MCF 10A (cell line): ENCODE measurements around the gene MKNK1. TPM values are rescaled to one million over a fixed set of nuclear protein-coding genes. Genes with fewer than 3 reads are reported as not detected.

Source experiments
- BruUV-seq: library from RNA; stranded (reverse); fragments of 400-500 nt; replicated peaks from 2 replicates; lab custom pipeline; 2021; lab: Mats Ljungman, UMichigan
- CTCF ChIA-PET: fragments of 300-600 bp; sonication (Branson Sonifier 250); formaldehyde crosslinking; extraction: SDS; loops from one replicate; lab custom pipeline; 2021; ENCODE audit warnings: antibody characterized with exemption, inconsistent platforms; lab: Yijun Ruan, JAX
- POLR2A ChIA-PET: fragments of 300-600, 350-650 bp; sonication (Branson Sonifier 250); formaldehyde crosslinking; extraction: SDS; loops from one replicate; lab custom pipeline; 2020; ENCODE audit warnings: antibody characterized with exemption, inconsistent platforms; lab: Yijun Ruan, JAX
- DNase-seq: peaks from one replicate; pipeline ENCODE4 v3.0.0-alpha.2; 2018; ENCODE audit not compliant: unreplicated experiment
- H3K27ac Mint-ChIP-seq: one replicate; pipeline ENCODE4 v1.8.0; 2022; ENCODE audit warnings: mild to moderate bottlenecking, low read depth, mixed read lengths; ENCODE audit not compliant: unreplicated experiment
- H3K27me3 Mint-ChIP-seq: one replicate; pipeline ENCODE4 v1.8.0; 2022; ENCODE audit warnings: mixed read lengths; ENCODE audit not compliant: insufficient read depth, unreplicated experiment
- H3K36me3 Mint-ChIP-seq: one replicate; pipeline ENCODE4 v1.8.0; 2022; ENCODE audit warnings: mild to moderate bottlenecking, moderate library complexity, mixed read lengths; ENCODE audit not compliant: insufficient read depth, unreplicated experiment
- H3K4me1 Mint-ChIP-seq: one replicate; pipeline ENCODE4 v1.8.0; 2022; ENCODE audit warnings: mixed read lengths; ENCODE audit not compliant: insufficient read depth, unreplicated experiment
- H3K4me3 Mint-ChIP-seq: one replicate; pipeline ENCODE4 v1.8.0; 2022; ENCODE audit warnings: mild to moderate bottlenecking, moderate library complexity, mixed read lengths; ENCODE audit not compliant: unreplicated experiment
- H3K9me3 Mint-ChIP-seq: one replicate; pipeline ENCODE4 v1.8.0; 2022; ENCODE audit warnings: mixed read lengths; ENCODE audit not compliant: unreplicated experiment
- intact Hi-C: fragments of 100-400 bp; cut with micrococcal nuclease; formaldehyde crosslinking; loops from 2 replicates; pipeline ENCODE4 v1.14.1; 2022
- total RNA-seq: library from RNA; stranded (reverse); gene quantifications from 2 replicates; pipeline ENCODE4 v1.2.3, GENCODE V29; 2022
- TF ChIP-seq, protein P1 (sequence below): fragments of 200-600 bp; IDR thresholded peaks from one replicate; pipeline ENCODE4 v1.8.0; 2022; ENCODE audit warnings: antibody characterized with exemption, mild to moderate bottlenecking; ENCODE audit not compliant: unreplicated experiment

MKNK1 gene
- total RNA-seq, 1 experiment from 2014 or later, result 25.6 TPM

- Mint-ChIP-seq H3K4me1 (peaks cover 35% of the 10 kb centered on the region), H3K27ac (no peak overlapping the region), H3K36me3 (no peaks in the 10 kb centered on the region), H3K9me3 (no peaks in the 10 kb centered on the region), H3K4me3 (no peak overlapping the region), H3K27me3 (peaks cover 14% of the 10 kb centered on the region)
- DNase-seq, result no peak
- no TSS peak for BruUV-seq
- ChIA-PET CTCF (interaction anchor here (0.6 to 6.6 kb wide), 9 partner anchors 14 to 117 kb away, joined by 3 to 223 read pairs (median 8); a partner anchor contains a TSS), POLR2A (interaction anchor here (1.6 kb wide), 1 partner anchor 46 kb away, joined by 4 read pairs; no protein-coding TSS in a partner anchor)
- intact Hi-C loops, result no loop called here
- TF ChIP-seq, protein P1, sequence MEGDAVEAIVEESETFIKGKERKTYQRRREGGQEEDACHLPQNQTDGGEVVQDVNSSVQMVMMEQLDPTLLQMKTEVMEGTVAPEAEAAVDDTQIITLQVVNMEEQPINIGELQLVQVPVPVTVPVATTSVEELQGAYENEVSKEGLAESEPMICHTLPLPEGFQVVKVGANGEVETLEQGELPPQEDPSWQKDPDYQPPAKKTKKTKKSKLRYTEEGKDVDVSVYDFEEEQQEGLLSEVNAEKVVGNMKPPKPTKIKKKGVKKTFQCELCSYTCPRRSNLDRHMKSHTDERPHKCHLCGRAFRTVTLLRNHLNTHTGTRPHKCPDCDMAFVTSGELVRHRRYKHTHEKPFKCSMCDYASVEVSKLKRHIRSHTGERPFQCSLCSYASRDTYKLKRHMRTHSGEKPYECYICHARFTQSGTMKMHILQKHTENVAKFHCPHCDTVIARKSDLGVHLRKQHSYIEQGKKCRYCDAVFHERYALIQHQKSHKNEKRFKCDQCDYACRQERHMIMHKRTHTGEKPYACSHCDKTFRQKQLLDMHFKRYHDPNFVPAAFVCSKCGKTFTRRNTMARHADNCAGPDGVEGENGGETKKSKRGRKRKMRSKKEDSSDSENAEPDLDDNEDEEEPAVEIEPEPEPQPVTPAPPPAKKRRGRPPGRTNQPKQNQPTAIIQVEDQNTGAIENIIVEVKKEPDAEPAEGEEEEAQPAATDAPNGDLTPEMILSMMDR, result no peak
Measured at GRCh38 chr1:46525253-46525983, 78.7 kb downstream of the MKNK1 start.

DNA sequence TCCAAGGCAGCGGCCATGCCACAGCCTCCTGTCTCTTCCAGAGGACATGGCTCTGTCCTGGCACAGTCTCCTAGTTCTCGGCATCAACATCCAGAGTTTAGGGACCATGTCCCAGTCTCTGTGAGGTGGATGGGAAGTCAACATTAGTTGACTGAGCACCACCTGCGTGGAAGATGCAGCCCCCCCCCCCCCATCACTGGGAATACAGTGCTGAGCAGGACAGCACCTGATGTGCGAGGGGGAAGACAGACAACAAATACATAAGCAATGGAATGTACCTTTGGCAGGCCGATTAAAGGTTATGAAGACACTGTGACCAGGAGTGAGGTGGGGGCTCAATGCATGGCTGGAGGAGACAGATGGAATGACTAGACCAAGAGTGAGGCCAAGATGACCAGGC is 79.2 kb downstream of the MKNK1 start:
- BruUV-seq, result no TSS peak
- Mint-ChIP-seq H3K4me1 (peaks cover 39% of the 10 kb centered on the region), H3K36me3 (no peaks in the 10 kb centered on the region), H3K27me3 (peaks cover 14% of the 10 kb centered on the region), H3K9me3 (no peaks in the 10 kb centered on the region), H3K4me3 (no peak overlapping the region), H3K27ac (no peak overlapping the region)
- ChIA-PET CTCF (interaction anchor here (0.6 to 6.6 kb wide), 6 partner anchors 10 to 110 kb away, joined by 3 to 223 read pairs (median 22); no protein-coding TSS in a partner anchor), POLR2A (interaction anchor here (0.6 to 0.8 kb wide), 2 partner anchors 49 to 184 kb away, joined by 3 read pairs; partner anchors contain the start of gene NSUN4)
- intact Hi-C loops, result no loop called here
- TF ChIP-seq, protein P1, result no peak
- DNase-seq, result no peak

DNA sequence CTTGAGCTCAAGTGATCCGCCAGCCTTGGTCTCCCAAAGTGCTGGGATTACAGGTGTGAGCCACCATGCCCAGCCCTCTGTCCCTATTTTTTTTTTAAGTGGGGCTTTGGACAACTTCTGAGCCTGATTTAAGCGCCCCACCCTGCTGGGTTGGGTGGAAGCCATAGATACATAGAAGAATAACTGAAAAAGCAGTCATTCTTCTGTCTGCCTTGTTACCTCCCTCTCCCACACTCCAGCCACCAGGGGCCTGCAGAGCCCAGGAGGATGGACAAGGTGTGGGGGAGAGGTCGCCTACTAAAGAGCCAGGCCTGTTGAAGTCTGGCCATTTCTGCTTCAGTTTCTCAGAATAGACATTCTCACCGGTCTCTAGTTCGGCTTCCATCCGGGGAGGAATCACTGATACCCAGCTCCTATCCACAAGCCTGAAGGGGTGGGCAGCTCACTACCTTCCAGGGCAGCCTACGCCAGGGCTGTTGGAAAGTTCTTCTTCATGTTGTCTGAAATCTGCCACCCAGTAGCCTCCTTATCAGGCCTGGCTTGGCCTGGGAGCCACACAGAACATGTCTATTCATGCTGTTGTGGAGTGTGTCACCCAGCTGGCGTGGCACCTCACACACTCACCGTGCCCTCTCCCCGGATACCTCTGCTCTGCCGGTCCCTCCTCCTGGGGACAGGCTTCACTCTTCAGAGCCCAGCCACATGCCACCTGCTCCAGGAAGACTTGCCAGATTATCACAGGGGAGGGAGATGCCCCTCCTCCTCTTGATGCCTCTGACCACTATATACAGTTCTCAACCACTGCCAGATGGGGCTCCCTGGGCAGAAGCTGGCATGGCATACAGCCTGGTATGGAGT is 80.3 kb downstream of the MKNK1 start:
- BruUV-seq, result no TSS peak
- no peaks in the 10 kb centered on the region for H3K36me3 Mint-ChIP-seq
- H3K9me3 Mint-ChIP-seq, result no peaks in the 10 kb centered on the region
- H3K27ac Mint-ChIP-seq, result no peak overlapping the region
- peaks cover 6% of the 10 kb centered on the region for H3K27me3 Mint-ChIP-seq
- TF ChIP-seq, protein P1, result no peak
- intact Hi-C loops, result no loop called here
- ChIA-PET CTCF (interaction anchor here (0.6 to 4.3 kb wide), 8 partner anchors 11 to 109 kb away, joined by 3 to 41 read pairs (median 4); no protein-coding TSS in a partner anchor), POLR2A (interaction anchor here (0.6 to 1.1 kb wide), 3 partner anchors 47 to 183 kb away, joined by 3 to 5 read pairs (median 3); partner anchors contain the start of gene NSUN4)
- peaks cover 32% of the 10 kb centered on the region for H3K4me1 Mint-ChIP-seq
- H3K4me3 Mint-ChIP-seq, result no peak overlapping the region
- DNase-seq, result no peak
